Mammary epithelial cell (primary cell): ENCODE measurements around the gene CLMP.

Source experiments
- CTCF ChIP-seq, 2 donors: IDR thresholded peaks in 1 of 2; conservative IDR thresholded peaks in 1 of 2; 2 replicates each; pipeline ENCODE4 v1.5.1; 2011 to 2012; ENCODE audit warnings: inconsistent platforms in 2 of 2, low read length in 2 of 2, mild to moderate bottlenecking in 2 of 2, control low read depth in 1 of 2, low read depth in 1 of 2; ENCODE audit not compliant: insufficient read depth in 1 of 2; ENCODE audit errors: extremely low read depth in 1 of 2
- EZH2 ChIP-seq: IDR thresholded peaks from 2 replicates; pipeline ENCODE4 v1.6.1; 2012; ENCODE audit warnings: low read length, inconsistent platforms, borderline replicate concordance

GRCh38 chr11:123116486-123116885 is 78.6 kb downstream of the CLMP start:
- no peak for TF ChIP-seq CTCF (conservative IDR thresholded peaks at IDR 0.05 in 1 of 2, IDR thresholded peaks at IDR 0.05 in 1 of 2; ENCODE audit: extremely low read depth in 1 of 2, insufficient read depth in 1 of 2, low read depth in 1 of 2, low read length in 2 of 2)
- no peak for TF ChIP-seq EZH2
